Heart left ventricle (tissue), 16 donors: ENCODE measurements around the gene TECPR1. TPM values are rescaled to one million over a fixed set of nuclear protein-coding genes. Genes with fewer than 3 reads are reported as not detected.

Source experiments
- ATAC-seq, 4 donors: fragments of 200-7000 bp; cut with Tn5 transposase; one replicate each; pipeline ENCODE4 v1.9.1; 2020 to 2022; ENCODE audit warnings: moderate library complexity in 4 of 4, mild to moderate bottlenecking in 3 of 4, moderate number of reproducible peaks in 1 of 4
- DNase-seq, 5 donors: peaks; one replicate each; pipeline ENCODE4 v3.0.0-alpha.2; 2020
- H3K27ac ChIP-seq, 12 donors: fragments of 200-600 bp; sonication (generic) in 4 of 12; one replicate each; pipeline versions ENCODE4 v1.5.0 to v1.8.0; 2016 to 2022; ENCODE audit warnings: mild to moderate bottlenecking in 2 of 12
- H3K27me3 ChIP-seq, 9 donors: fragments of 200-600 bp; sonication (generic) in 2 of 9; one replicate each; pipeline versions ENCODE4 v1.5.1 to v1.8.0; 2016 to 2022; ENCODE audit warnings: mild to moderate bottlenecking in 3 of 9
- H3K36me3 ChIP-seq, 9 donors: fragments of 200-600 bp; sonication (generic) in 2 of 9; one replicate each; pipeline versions ENCODE4 v1.5.0 to v1.8.0; 2018 to 2022; ENCODE audit warnings: mild to moderate bottlenecking in 2 of 9
- H3K4me1 ChIP-seq, 12 donors: fragments of 200-600 bp; sonication (generic) in 4 of 12; one replicate each; pipeline versions ENCODE4 v1.5.0 to v1.8.0; 2016 to 2022; ENCODE audit warnings: mild to moderate bottlenecking in 3 of 12
- H3K4me3 ChIP-seq, 12 donors: fragments of 200-600 bp; sonication (generic) in 4 of 12; one replicate each; pipeline versions ENCODE4 v1.5.0 to v1.8.0; 2017 to 2022; ENCODE audit warnings: mild to moderate bottlenecking in 9 of 12, moderate library complexity in 4 of 12
- H3K9me3 ChIP-seq, 12 donors: fragments of 200-600 bp; sonication (generic) in 4 of 12; one replicate each; pipeline versions ENCODE4 v1.5.0 to v1.8.0; 2016 to 2022; ENCODE audit warnings: mild to moderate bottlenecking in 1 of 12
- POLR2A ChIP-seq, 2 donors: fragments of 450-650 bp; IDR thresholded peaks; one replicate each; pipeline ENCODE4 v1.6.1; 2017; ENCODE audit warnings: antibody characterized with exemption in 2 of 2, mild to moderate bottlenecking in 2 of 2, moderate library complexity in 2 of 2
- WGBS, 4 donors: extraction: QIAGEN DNeasy Blood & Tissue Kit in 2 of 4; methylation state at CpG; one replicate each; pipeline versions ENCODE4 v1.1.5 to v1.1.7; 2013 to 2018; 5-methylcytosine and 5-hydroxymethylcytosine counted together
- intact Hi-C, 10 donors: fragments of 100-400 bp; cut with DNase I; formaldehyde crosslinking; loops; one replicate each; pipeline versions ENCODE4 v1.11.1 to v1.14.2; 2022
- long read RNA-seq, 3 donors: library from polyadenylated mRNA; unstranded; transcript quantifications; one replicate each; pipeline ENCODE4 v2.0.0, GENCODE V29; 2020 to 2021
- polyA plus RNA-seq, 2 donors: library from polyadenylated mRNA; stranded (reverse); fragments of 200-250 nt; gene quantifications; one replicate each; pipeline ENCODE4 v1.2.3, GENCODE V29; 2013
- total RNA-seq, 9 donors: library from RNA; depleted of rRNA in 2 of 9; stranded (reverse); fragments of >200 nt in 2 of 9; fragmentation: NEBNext Ultra II Directional in 3 of 9; extraction: Animal tissue kit (Norgen Biotek cat#: 25700) in 3 of 9; gene quantifications; one replicate each; pipeline versions ENCODE4 v1.1.0 to v1.2.4, GENCODE V29; 2016 to 2023
- TF ChIP-seq, protein P1 (sequence below), 12 donors: fragments of 200-600 bp; sonication (generic) in 4 of 12; IDR thresholded peaks; one replicate each; pipeline versions ENCODE4 v1.5.0 to v1.8.0; 2018 to 2022; ENCODE audit warnings: antibody characterized with exemption in 12 of 12, mild to moderate bottlenecking in 5 of 12
- donor health status: ischemic (EF 13 %, LVEDD 7.1; RV severe dilation, severe dysfunction).
- donor health status: healthy with polysubstance abuse.
- donor health status: DM: no; HTN: yes; CAD: no.
- donor health status: DM: no; HTN: no; CAD: no.
- donor health status: ischemic (EF 25% LVEDD 6.9; RV normal size, moderate dysfunction).
- donor health status: ischemic (EF 25% LVEDD 5.7; RV mildly dilated, moderate dysfunction).
- donor health status: healthy.
- donor health status: DM: yes; HTN: yes; CAD: no.
- donor health status: ischemic (EF 35%, LVEDD 5.7; RV mildly dilated, moderate dysfunction).
- donor health status: nonischemic (EF 11% LVEDD 7.7; RV severe dilation, severe dysfunction).
- donor health status: DM: yes; HTN: yes; CAD: no.
- donor health status: PGD.
- donor health status: ischemic (EF 29% LVEDD 5.4; RV normal size, mild dysfunction).
- donor health status: nonischemic (EF 23%, LVEDD 6.1; RV moderate dilation, normal function).

TECPR1 gene, protein sequence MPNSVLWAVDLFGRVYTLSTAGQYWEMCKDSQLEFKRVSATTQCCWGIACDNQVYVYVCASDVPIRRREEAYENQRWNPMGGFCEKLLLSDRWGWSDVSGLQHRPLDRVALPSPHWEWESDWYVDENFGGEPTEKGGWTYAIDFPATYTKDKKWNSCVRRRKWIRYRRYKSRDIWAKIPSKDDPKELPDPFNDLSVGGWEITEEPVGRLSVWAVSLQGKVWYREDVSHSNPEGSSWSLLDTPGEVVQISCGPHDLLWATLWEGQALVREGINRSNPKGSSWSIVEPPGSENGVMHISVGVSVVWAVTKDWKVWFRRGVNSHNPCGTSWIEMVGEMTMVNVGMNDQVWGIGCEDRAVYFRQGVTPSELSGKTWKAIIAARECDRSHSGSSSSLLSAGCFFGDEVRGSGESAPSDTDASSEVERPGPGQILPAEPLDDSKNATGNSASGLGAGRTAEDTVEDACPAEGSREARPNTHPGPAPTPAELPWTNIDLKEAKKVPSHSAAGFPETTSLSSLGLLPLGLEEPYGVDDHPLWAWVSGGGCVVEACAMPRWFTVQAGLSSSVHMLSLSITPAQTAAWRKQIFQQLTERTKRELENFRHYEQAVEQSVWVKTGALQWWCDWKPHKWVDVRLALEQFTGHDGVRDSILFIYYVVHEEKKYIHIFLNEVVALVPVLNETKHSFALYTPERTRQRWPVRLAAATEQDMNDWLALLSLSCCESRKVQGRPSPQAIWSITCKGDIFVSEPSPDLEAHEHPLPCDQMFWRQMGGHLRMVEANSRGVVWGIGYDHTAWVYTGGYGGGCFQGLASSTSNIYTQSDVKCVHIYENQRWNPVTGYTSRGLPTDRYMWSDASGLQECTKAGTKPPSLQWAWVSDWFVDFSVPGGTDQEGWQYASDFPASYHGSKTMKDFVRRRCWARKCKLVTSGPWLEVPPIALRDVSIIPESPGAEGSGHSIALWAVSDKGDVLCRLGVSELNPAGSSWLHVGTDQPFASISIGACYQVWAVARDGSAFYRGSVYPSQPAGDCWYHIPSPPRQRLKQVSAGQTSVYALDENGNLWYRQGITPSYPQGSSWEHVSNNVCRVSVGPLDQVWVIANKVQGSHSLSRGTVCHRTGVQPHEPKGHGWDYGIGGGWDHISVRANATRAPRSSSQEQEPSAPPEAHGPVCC
- 10 to 100 TPM; 12.2 to 33.0 (median 22.7) TPM for total RNA-seq
- polyA plus RNA-seq = 10 to 100 TPM; 10.9 to 23.2 TPM
- long read RNA-seq, donor 1, full-length matches to known transcripts = 5 of 38 reads
- long read RNA-seq, donor 1, partial matches to known transcripts = 8 of 38 reads
- long read RNA-seq, donor 1, other reads (novel, unspliced or antisense) = 25 of 38 reads
- long read RNA-seq, donor 2, full-length matches to known transcripts = 16 of 40 reads
- long read RNA-seq, donor 2, partial matches to known transcripts = 13 of 40 reads
- long read RNA-seq, donor 2, other reads (novel, unspliced or antisense) = 11 of 40 reads
- long read RNA-seq, donor 3, full-length matches to known transcripts = 13 of 53 reads
- long read RNA-seq, donor 3, partial matches to known transcripts = 16 of 53 reads
- long read RNA-seq, donor 3, other reads (novel, unspliced or antisense) = 24 of 53 reads

DNA sequence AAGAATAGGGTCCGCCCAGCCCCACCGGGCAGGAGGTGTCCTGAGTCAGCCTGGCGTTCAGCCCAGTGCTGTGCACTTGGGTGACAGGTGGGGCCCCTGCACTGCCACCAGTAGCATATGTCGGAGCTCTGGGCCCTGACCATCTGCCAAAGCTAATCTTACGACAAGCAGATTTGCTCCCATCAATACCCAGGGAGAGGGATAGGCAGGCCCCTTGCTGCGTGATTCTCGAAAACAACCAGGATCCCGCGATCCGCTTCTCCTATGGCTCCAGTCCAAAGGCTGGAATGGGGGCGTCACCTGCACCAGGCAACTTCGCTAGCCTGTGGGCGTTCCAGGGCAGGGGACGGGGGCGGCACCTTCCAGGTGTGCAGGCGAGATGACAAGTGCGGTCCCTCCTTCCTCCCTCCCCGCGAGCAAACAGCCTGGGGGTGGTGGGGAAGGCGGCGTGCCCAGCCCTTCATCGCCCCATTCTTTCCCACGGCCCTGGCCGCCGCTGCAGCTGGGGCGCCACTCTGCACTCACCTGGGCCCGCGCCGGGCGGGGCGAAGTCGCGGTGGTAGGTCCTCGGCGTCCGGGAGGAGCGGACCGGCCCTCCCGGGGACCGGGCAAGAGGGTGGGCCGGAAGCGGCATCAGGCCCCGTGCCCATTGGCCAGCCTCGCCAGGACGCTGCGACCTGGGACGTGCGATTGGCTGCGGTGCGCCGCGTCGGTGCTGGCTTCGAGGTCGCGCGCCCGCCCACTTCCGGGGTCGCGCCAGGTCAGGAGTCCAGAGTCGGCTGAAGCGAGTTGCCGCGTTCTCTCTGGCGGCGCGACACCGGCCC is at the start of gene TECPR1:
Gene TECPR1 (minus strand): TSS at position 632 of the 824 bp plus-strand sequence. CDS start 6,086 bp downstream, outside the sequence.
- WGBS, 4 donors = 0 to 1% (median 0%) methylated on average over 10 to 69 of the region's 69 CpGs
- H3K36me3 ChIP-seq = peaks cover 0 to 18% (median 3%) of the 10 kb centered on the region in 9 donors
- intact Hi-C loops = loop anchor here in 1 of 10 donors (2.0 kb wide), 1 partner anchor 31 kb away; no protein-coding TSS in a partner anchor
- peaks cover 0 to 61% (median 35%) of the 10 kb centered on the region in 12 donors for H3K4me1 ChIP-seq
- peak in 1 of 2 donors; percentile 53 for TF ChIP-seq POLR2A (IDR thresholded peaks at IDR 0.05)
- TF ChIP-seq, protein P1, sequence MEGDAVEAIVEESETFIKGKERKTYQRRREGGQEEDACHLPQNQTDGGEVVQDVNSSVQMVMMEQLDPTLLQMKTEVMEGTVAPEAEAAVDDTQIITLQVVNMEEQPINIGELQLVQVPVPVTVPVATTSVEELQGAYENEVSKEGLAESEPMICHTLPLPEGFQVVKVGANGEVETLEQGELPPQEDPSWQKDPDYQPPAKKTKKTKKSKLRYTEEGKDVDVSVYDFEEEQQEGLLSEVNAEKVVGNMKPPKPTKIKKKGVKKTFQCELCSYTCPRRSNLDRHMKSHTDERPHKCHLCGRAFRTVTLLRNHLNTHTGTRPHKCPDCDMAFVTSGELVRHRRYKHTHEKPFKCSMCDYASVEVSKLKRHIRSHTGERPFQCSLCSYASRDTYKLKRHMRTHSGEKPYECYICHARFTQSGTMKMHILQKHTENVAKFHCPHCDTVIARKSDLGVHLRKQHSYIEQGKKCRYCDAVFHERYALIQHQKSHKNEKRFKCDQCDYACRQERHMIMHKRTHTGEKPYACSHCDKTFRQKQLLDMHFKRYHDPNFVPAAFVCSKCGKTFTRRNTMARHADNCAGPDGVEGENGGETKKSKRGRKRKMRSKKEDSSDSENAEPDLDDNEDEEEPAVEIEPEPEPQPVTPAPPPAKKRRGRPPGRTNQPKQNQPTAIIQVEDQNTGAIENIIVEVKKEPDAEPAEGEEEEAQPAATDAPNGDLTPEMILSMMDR (IDR thresholded peaks at IDR 0.05) = no peak
- no peaks in the 10 kb centered on the region for H3K27me3 ChIP-seq
- DNase-seq = peak; percentile 96 to 97 (median 97)
- peak within 1 kb of the TSS; percentile 39 to 91 (median 88) for H3K27ac ChIP-seq
- ATAC-seq = peak; percentile 98 to 100 (median 99)
- no peaks in the 10 kb centered on the region for H3K9me3 ChIP-seq
- H3K4me3 ChIP-seq = peak within 1 kb of the TSS; percentile 71 to 99 (median 90)

DNA sequence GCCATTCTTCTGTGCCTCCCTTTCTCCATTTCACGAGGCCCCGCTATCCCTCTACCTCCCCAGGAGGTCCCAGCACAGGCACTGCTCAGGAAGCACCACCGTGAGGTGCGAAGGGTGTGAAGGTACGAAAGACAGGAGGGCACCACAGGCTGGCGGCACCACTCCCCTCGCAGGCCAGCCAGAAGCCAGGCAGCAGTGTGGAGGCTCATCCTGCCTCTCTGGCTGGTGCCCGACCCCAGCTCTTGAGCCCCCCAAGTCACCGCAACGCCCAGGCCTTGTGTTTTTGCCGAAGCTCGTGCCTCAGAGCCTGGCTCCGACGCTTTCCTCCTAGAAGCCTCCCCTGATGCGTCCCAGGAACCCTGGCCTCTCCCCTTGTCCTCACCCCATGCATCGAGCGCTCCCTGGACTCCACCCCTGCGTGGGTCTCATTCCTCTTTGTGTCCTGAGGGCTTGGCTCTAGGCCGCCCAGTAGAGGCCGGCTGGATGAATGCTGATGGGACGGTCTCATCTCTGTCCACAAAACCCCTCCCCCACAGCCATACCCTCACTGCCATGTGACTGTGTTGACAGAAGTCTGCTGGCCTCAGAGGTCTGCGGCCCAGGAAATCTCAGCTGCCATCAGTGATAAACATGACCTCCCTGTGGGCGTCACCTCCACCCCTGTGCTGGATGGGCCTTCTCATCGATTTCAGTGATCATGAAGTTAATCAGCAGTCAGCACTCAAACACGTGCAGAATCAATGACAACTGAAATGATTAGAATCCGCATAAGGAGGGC is 48.8 kb upstream of the TECPR1 start:
- Histone ChIP-seq H3K27ac (no peak overlapping the region), H3K4me1 (peaks cover 0 to under 1% (median 0%) of the 10 kb centered on the region in 12 donors), H3K27me3 (no peaks in the 10 kb centered on the region), H3K9me3 (no peaks in the 10 kb centered on the region), H3K4me3 (no peak overlapping the region), H3K36me3 (peaks cover 0 to 8% (median 0%) of the 10 kb centered on the region in 9 donors)
- intact Hi-C loops = loop anchor here in 1 of 10 donors (10.0 kb wide), 1 partner anchor 544 kb away; no protein-coding TSS in a partner anchor
- no peak for ATAC-seq
- DNase-seq = no peak
- TF ChIP-seq, protein P1 (IDR thresholded peaks at IDR 0.05) = no peak
- TF ChIP-seq POLR2A (IDR thresholded peaks at IDR 0.05) = no peak
- WGBS, 4 donors = 85 to 91% (median 86%) methylated on average over 26 of the region's 26 CpGs
